HG02970 (cell line): ENCODE measurements around the gene CRTAC1.
A peak's percentile ranks its signal among the peaks of the same experiment; 100 is the strongest.

Experiments used
- ATAC-seq: cut with Tn5 transposase; IDR thresholded peaks from one replicate; pipeline ENCODE4 v1.9.1; 2021; ENCODE audit warnings: mild to moderate bottlenecking, moderate library complexity, moderate number of reproducible peaks; ENCODE audit not compliant: unreplicated experiment, low FRiP score

The CRTAC1 gene

DNA sequence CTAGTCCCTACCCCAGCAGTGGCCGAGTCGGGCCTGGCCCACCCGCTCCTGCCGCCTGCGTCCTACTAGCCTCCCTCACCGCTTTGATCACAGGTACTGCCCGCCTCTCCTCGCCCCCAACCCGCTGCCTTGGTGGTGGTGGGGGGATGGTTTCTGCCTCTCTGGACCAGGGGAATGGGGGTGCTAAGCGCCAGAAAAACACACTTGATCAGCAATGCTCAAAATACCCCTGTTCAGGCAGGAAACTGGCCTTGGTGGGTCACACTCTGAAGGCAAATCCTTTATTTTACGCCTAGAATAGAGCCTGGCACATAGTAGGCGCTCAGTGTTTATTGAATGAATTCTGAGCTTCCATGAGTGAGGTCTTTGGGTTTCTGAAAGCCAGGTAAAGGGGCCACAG, 1.0 kb upstream of the CRTAC1 start:
- ATAC-seq, result no peak

- no peak for ATAC-seq
These were observed 590 bp upstream of the CRTAC1 start for GRCh38 chr10:98030991-98031431.

- ATAC-seq, result no peak
These were observed 1.0 kb downstream of the CRTAC1 start for GRCh38 chr10:98029149-98030092.

DNA sequence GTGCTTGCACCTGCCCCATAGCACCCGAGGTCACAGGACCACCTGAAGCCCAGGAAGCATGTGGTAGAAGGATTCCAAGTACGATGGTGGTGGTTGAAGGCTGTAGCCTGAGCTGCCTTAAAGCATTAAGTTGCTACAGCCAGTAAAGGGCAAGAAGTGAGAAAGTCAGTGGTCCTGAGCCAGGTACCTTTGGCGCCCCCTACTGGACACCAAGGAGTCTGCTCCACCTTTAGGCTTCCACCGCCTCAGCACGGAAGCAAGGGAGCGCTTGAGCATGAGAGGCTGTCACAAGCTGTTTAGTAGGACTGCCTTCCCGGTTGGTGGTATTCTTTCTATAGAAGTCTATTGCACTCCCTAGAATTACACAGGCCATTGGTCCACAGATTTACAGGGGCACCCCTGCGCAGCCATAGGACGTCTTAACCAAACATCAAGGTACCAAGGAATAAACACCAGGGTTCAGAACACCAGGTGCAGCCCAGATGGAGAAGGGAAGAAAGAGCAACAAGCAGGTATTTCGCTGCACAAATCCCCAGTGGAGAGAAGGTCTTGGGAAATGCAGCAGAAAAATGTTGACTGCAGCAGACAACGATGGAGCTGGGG, 2.2 kb downstream of the CRTAC1 start:
- ATAC-seq, result peak; percentile 69

DNA sequence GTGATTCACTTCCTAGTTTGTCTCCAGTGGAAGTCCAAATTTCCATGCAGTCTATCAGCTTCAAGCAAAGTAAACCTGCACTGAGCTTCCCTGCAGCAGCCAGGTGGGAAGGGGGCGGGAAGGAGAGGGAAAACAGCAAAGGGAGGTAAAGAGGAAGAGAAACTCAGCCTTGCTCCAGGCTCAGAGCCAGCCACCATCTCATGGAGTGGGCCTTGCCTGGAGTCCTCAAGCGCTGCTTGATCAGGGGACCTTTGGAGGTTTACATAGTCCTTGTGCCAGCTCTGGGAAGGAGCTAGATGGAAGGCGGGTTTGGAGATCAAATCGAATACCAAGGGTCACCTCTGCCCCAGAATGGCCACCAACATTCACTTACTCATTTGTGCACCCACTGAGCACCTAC, 7.4 kb downstream of the CRTAC1 start:
- no peak for ATAC-seq

GRCh38 chr10:98020784-98021183, 9.6 kb downstream of the CRTAC1 start:
- no peak for ATAC-seq

- no peak for ATAC-seq
These were observed 10.2 kb downstream of the CRTAC1 start for GRCh38 chr10:98020254-98020653.

- no peak for ATAC-seq
These were observed 10.6 kb downstream of the CRTAC1 start for GRCh38 chr10:98019784-98020183.

GRCh38 chr10:98016772-98017475, 13.5 kb downstream of the CRTAC1 start:
- ATAC-seq, result no peak

DNA sequence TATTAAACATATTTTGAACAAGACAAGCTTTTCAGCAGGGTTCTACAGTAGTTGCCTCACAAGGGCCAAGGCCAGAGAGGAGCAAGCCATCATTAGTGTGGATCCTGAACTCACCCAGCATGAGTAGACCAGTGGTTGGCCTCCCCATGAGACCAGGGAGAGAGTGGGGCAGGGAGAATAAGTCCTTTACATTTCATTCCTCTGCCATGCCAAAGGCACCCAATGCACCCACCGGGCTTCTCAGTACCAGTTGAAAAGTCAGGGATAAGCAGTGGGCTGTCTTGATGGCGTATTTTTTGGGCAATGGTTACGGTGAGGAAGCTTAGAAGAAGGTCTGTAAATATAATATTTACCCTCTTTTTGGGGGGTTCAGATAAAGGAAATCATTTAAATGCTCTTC, 16.6 kb downstream of the CRTAC1 start:
- no peak for ATAC-seq

- no peak for ATAC-seq
These were observed 17.3 kb downstream of the CRTAC1 start for GRCh38 chr10:98013122-98013521.

DNA sequence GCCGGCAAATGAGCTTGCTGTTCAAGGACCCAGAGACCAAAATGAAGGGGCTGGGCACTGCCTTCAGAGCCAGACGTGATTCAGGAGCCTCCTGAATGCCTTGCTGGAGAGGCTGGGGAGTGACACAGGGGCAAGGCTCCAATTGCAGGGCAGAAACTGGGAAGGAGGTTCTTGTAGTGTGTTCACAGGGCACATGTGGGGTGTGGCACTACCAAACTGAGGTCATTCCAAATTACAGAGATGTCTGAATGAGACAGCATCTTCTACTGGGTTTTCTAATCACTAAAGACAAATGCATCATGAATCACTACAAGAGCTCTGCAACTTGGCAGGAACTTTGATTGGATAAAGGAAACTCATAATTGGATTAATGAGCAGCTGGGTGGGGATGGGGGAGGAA, 17.8 kb downstream of the CRTAC1 start:
- no peak for ATAC-seq

GRCh38 chr10:98010939-98011685, 19.3 kb downstream of the CRTAC1 start:
- no peak for ATAC-seq

- no peak for ATAC-seq
These were observed 24.2 kb downstream of the CRTAC1 start for GRCh38 chr10:98006266-98006665.

DNA sequence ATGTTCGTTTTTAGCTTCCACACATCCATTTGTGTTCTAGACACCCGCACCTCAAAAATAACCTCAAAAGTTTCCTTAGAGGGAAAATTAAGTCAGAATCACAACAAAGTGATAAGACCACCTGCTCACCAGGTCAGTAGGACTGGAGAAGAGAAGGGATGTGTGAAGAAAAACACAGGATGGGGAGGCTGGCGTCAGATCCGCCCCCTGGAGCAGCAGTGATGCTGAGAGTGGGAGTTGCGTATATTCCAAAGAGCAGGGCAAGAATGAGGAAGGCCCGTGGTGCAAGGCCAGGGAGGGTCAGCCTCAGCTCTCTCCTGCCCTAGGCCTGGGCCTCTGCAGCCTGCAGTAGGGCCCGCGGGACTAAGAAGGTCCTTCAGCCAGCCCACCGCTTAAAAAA, 28.7 kb downstream of the CRTAC1 start:
- ATAC-seq, result no peak

- ATAC-seq, result no peak
These were observed 30.1 kb downstream of the CRTAC1 start for GRCh38 chr10:98000346-98000745.

DNA sequence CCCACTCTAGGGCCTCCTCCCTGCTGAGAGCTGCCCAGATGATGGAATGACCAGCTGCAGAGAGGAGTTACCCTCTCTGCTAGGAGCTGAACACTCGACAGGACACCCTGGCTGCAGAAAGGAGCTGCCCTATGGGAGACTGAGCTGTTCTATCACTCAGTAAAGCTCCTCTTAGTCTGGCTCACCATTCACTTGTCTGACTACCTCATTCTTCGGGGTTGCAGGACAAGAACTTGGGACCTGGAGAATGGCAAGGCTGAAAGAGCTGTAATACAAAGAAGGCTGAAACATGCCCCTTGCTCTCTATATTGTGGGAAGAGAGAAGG, 30.5 kb downstream of the CRTAC1 start:
- no peak for ATAC-seq

DNA sequence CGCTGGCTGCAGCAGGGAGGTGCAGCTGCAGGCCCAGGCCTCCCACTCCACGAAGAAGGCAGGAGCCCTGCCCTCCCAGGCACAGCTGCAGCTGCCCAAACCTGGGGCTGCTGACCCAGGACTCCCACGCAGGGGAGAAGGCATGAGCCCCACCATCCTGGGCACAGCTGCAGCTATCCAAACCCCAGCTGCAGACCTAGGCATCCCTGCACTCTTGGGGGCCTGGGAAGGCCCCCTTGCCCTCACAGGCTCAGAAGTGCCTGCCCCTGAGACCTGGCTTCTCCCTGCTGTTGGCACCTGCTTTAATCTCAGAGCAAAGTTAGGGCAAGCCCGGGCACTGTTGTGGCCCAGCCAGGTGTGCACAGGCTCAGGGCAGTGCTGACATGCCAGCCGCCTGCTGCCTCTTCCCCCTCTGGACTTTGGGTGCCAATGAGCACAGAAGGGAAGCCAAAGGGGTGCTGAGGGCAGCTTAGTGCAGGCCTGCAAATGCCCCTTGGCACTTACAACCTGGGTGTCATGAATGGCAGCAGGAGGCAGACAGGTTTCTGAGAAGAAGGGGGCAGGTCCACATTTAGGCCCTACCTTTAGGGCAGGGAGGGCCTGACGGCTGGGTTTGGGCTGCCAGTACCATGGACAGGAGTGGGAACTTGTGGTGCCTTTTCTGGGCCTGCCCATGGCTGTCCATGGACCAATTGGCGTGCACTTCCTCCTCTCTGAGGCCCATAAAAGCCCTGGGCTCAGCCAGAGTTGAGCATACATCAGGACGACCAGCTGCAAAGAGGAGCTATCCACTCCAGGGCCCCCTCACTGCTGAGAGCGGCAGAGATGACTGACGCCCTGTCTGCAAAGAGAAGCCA, 31.1 kb downstream of the CRTAC1 start:
- no peak for ATAC-seq

DNA sequence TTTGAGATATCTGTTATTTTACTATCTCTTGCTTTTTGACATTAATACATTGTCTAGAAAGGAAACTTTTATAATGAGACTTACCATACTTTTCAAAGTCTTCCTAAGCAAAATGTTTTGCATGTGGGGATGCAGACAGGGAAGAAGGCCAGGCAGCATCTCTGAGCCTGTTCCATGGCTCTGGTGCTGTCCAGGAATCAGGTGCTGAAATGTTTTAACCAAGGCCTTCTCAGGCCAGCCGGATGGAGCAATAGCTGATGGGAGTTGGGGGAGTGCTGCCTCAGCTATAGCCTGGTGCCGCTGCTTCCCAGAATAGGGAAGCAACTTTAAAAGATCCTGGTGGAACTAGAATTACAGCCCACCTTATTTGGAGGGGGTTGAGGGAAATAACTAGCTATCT, 38.5 kb downstream of the CRTAC1 start:
- no peak for ATAC-seq

GRCh38 chr10:97981816-97982215, 48.6 kb downstream of the CRTAC1 start:
- no peak for ATAC-seq
